Upper lobe of left lung (tissue), 4 donors: ENCODE measurements around the gene DHRS12.

Experiments
- POLR2A ChIP-seq, 4 donors: fragments of 450-650 bp; IDR thresholded peaks; one replicate each; pipeline ENCODE4 v1.5.1; 2016 to 2017; ENCODE audit warnings: antibody characterized with exemption in 4 of 4, mild to moderate bottlenecking in 2 of 4
- TF ChIP-seq, protein P1 (sequence below), 6 experiments: fragments of 450-650 bp in 4 of 6; fragments of 200-600 bp in 2 of 6; sonication (generic) in 2 of 6; IDR thresholded peaks; one replicate each; pipeline ENCODE4 v1.5.1; 2016 to 2019; ENCODE audit warnings: antibody characterized with exemption in 6 of 6

DNA sequence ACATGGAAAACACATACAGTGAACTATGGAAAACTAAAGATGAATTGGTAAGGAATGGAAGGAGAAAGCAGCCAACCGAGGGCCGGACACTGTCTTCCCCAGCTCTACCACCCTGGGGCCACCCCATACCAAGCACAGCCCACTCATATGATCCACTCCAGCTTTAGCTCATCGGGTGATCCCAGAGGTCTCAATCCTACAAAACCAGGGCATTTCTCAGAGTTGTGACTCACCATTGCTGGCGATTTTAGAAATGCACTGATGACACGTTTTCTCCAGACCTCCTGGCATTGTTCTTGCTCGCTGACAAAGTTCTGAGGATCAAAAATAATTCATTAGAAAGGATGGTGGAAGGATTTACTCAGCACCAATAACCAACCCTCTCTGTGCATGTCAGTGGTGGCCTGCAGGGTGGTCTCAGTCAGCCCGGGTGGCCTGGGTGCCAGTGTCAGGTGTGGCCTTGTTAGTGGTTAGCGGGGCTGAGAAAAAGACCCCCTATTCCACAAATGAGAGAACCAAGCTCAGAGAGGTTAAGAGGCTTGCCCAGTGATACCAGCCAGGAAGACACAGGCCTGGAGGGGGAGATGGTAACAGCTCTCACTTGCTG, 34.4 kb upstream of the DHRS12 start:
- TF ChIP-seq, protein P1, sequence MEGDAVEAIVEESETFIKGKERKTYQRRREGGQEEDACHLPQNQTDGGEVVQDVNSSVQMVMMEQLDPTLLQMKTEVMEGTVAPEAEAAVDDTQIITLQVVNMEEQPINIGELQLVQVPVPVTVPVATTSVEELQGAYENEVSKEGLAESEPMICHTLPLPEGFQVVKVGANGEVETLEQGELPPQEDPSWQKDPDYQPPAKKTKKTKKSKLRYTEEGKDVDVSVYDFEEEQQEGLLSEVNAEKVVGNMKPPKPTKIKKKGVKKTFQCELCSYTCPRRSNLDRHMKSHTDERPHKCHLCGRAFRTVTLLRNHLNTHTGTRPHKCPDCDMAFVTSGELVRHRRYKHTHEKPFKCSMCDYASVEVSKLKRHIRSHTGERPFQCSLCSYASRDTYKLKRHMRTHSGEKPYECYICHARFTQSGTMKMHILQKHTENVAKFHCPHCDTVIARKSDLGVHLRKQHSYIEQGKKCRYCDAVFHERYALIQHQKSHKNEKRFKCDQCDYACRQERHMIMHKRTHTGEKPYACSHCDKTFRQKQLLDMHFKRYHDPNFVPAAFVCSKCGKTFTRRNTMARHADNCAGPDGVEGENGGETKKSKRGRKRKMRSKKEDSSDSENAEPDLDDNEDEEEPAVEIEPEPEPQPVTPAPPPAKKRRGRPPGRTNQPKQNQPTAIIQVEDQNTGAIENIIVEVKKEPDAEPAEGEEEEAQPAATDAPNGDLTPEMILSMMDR (IDR thresholded peaks at IDR 0.05) = no peak
- no peak for TF ChIP-seq POLR2A (IDR thresholded peaks at IDR 0.05)
